ENCODE measurements around the gene EXD3.

DNA sequence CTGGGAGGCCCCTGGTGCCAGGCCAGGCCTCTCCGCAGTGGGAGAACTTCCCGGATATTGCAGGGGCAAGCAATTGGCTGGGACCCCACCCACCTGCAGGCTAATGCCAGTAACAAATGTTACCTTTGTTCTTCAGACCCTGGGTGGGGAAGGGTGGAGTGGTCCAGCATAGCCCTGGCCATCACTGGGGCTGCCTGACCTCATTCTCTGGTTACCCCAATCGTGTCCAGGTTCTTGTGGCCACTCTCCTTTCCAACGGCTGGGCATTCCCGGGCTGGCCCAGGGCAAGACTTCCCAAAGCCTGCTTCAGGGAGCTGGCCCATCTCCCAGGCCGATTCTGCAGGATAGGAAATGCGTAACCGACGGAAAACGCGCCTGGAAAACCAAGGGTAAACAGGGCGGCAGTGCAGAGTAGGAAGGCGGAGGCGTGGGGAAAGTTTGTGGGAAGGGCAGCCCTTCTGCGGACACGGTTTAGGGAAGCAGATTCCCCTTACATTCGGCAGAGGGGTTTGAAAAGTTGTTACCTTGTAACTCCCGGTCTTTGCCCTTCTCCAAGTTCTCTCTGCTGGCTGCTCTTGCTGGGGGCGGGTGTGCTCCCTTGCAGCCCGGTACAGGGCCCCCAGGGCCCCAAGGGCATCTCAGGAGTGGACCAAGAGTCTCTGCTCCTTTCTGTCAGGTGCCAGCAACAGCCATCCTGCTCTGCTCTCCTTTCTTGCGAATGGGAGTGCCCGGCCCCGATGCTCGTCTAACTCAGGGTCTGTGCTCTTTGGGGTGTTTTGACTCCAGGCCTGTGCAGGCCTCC lies 124.4 kb downstream of the EXD3 start:
- TF ChIP-seq, protein P1, sequence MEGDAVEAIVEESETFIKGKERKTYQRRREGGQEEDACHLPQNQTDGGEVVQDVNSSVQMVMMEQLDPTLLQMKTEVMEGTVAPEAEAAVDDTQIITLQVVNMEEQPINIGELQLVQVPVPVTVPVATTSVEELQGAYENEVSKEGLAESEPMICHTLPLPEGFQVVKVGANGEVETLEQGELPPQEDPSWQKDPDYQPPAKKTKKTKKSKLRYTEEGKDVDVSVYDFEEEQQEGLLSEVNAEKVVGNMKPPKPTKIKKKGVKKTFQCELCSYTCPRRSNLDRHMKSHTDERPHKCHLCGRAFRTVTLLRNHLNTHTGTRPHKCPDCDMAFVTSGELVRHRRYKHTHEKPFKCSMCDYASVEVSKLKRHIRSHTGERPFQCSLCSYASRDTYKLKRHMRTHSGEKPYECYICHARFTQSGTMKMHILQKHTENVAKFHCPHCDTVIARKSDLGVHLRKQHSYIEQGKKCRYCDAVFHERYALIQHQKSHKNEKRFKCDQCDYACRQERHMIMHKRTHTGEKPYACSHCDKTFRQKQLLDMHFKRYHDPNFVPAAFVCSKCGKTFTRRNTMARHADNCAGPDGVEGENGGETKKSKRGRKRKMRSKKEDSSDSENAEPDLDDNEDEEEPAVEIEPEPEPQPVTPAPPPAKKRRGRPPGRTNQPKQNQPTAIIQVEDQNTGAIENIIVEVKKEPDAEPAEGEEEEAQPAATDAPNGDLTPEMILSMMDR (IDR thresholded peaks at IDR 0.05): no peak
- no peak for TF ChIP-seq POLR2A (IDR thresholded peaks at IDR 0.05)
